ENCODE results near the gene SEZ6L2. TPM values are rescaled to one million over a fixed set of nuclear protein-coding genes. Genes with fewer than 3 reads are reported as not detected.

Gene SEZ6L2
- polyA plus RNA-seq, 3 donors, result 0.11 to 11.5 (median 1.4) TPM

GRCh38 chr16:29863669-29863984 is 35.7 kb downstream of the SEZ6L2 start:
- 20 to 34% (median 33%) methylated on average over 14 to 16 of the region's 16 CpGs for WGBS, 3 donors
- no peak overlapping the region for H3K27ac ChIP-seq (ENCODE audit: low read depth, low read length)

- WGBS, 3 donors, result 0 to 1% (median 0%) methylated on average over 44 to 57 of the region's 57 CpGs
- H3K27ac ChIP-seq (ENCODE audit: low read depth, low read length), result peak within 1 kb of the TSS; percentile 75
Observed at GRCh38 chr16:29862884-29863668, 36.3 kb downstream of the SEZ6L2 start, which contains the start of gene CDIPT. Gene CDIPT, minus strand, starts transcription at chr16:29863226. Its CDS starts 369 bp downstream, at chr16:29862857.

GRCh38 chr16:29862383-29862883 is 36.9 kb downstream of the SEZ6L2 start:
- 1 to 2% (median 2%) methylated on average over 27 of the region's 27 CpGs for WGBS, 3 donors
- H3K27ac ChIP-seq (ENCODE audit: low read depth, low read length), result no peak overlapping the region

GRCh38 chr16:29860218-29860617 is 39.1 kb downstream of the SEZ6L2 start:
- H3K27ac ChIP-seq (ENCODE audit: low read depth, low read length), result no peak overlapping the region
- 61 to 83% (median 83%) methylated on average over 9 of the region's 9 CpGs for WGBS, 3 donors

- whole genome bisulfite sequencing, 3 donors, result 92 to 94% (median 93%) methylated on average over 19 of the region's 19 CpGs
- H3K27ac ChIP-seq (ENCODE audit: low read depth, low read length), result no peak overlapping the region
Observed at GRCh38 chr16:29858974-29859373, 40.4 kb downstream of the SEZ6L2 start.

- 58 to 71% (median 59%) methylated on average over 9 to 10 of the region's 10 CpGs for WGBS, 3 donors
- H3K27ac ChIP-seq (ENCODE audit: low read depth, low read length), result no peak overlapping the region
Observed at GRCh38 chr16:29858149-29858849, 41.1 kb downstream of the SEZ6L2 start.

GRCh38 chr16:29857133-29857760 is 42.1 kb downstream of the SEZ6L2 start:
- no peak overlapping the region for H3K27ac ChIP-seq (ENCODE audit: low read depth, low read length)
- 73 to 84% (median 78%) methylated on average over 7 of the region's 7 CpGs for WGBS, 3 donors

GRCh38 chr16:29854520-29855100 is 44.7 kb downstream of the SEZ6L2 start:
- H3K27ac ChIP-seq (ENCODE audit: low read depth, low read length), result no peak overlapping the region
- WGBS, 3 donors, result 89 to 93% (median 92%) methylated on average over 5 of the region's 5 CpGs

GRCh38 chr16:29852654-29853053 is 46.7 kb downstream of the SEZ6L2 start:
- WGBS, 3 donors, result 34 to 62% (median 51%) methylated on average over 7 of the region's 7 CpGs

GRCh38 chr16:29850998-29851397 is 48.4 kb downstream of the SEZ6L2 start:
- 73 to 93% (median 91%) methylated on average over 3 of the region's 3 CpGs for WGBS, 3 donors
- no peak overlapping the region for H3K27ac ChIP-seq (ENCODE audit: low read depth, low read length)

More at GRCh38 chr16:29852654-29853053, 46.7 kb downstream of the SEZ6L2 start:
- H3K27ac ChIP-seq (ENCODE audit: low read depth, low read length), result no peak overlapping the region

GRCh38 chr16:29849505-29849904 is 49.8 kb downstream of the SEZ6L2 start:
- H3K27ac ChIP-seq (ENCODE audit: low read depth, low read length), result no peak overlapping the region
- WGBS, 3 donors, result 65 to 76% (median 66%) methylated on average over 5 of the region's 5 CpGs

- no peak overlapping the region for H3K27ac ChIP-seq (ENCODE audit: low read depth, low read length)
- 39 to 42% (median 42%) methylated on average over 15 of the region's 15 CpGs for WGBS, 3 donors
Observed at GRCh38 chr16:29848420-29849297, 50.7 kb downstream of the SEZ6L2 start.

GRCh38 chr16:29845656-29846055 is 53.7 kb downstream of the SEZ6L2 start:
- H3K27ac ChIP-seq (ENCODE audit: low read depth, low read length), result no peak overlapping the region
- 86 to 92% (median 91%) methylated on average over 18 of the region's 18 CpGs for WGBS, 3 donors

GRCh38 chr16:29844575-29845331 is 54.6 kb downstream of the SEZ6L2 start:
- no peak overlapping the region for H3K27ac ChIP-seq (ENCODE audit: low read depth, low read length)
- 79 to 88% (median 84%) methylated on average over 28 of the region's 28 CpGs for WGBS, 3 donors

- 93 to 95% (median 93%) methylated on average over 8 of the region's 8 CpGs for WGBS, 3 donors
- no peak overlapping the region for H3K27ac ChIP-seq (ENCODE audit: low read depth, low read length)
Observed at GRCh38 chr16:29843931-29844330, 55.4 kb downstream of the SEZ6L2 start.

GRCh38 chr16:29842732-29843346 is 56.5 kb downstream of the SEZ6L2 start:
- no peak overlapping the region for H3K27ac ChIP-seq (ENCODE audit: low read depth, low read length)
- 96 to 98% (median 97%) methylated on average over 9 of the region's 9 CpGs for whole genome bisulfite sequencing, 3 donors

- WGBS, 3 donors, result 90 to 93% (median 92%) methylated on average over 23 of the region's 23 CpGs
- H3K27ac ChIP-seq (ENCODE audit: low read depth, low read length), result no peak overlapping the region
Observed at GRCh38 chr16:29841631-29842030, 57.7 kb downstream of the SEZ6L2 start.
